Natural killer cell (primary cell): ENCODE measurements around the gene PGF. TPM values are rescaled to one million over a fixed set of nuclear protein-coding genes. Genes with fewer than 3 reads are reported as not detected.

Experiments used
- ATAC-seq, 3 donors: fragments of 150-1000 bp in 2 of 3; fragments of 200-7000 bp in 1 of 3; cut with Tn5 transposase; 1 replicate in 1 of 3; 2 replicates in 2 of 3; pipeline ENCODE4 v1.10.0; 2021; ENCODE audit warnings: mild to moderate bottlenecking in 2 of 3, moderate library complexity in 2 of 3
- DNase-seq, 2 donors: peaks; one replicate each; pipeline versions ENCODE4 v3.0.0 to v3.0.0-alpha.2; 2013 to 2021; ENCODE audit warnings: mixed read lengths in 1 of 2
- H3K27ac ChIP-seq: one replicate; pipeline ENCODE4 v1.5.1; 2013; ENCODE audit warnings: mild to moderate bottlenecking, low read length
- H3K27me3 ChIP-seq: one replicate; pipeline ENCODE4 v1.6.1; 2013; ENCODE audit warnings: low read length; ENCODE audit not compliant: control insufficient read depth, insufficient read depth
- H3K36me3 ChIP-seq: one replicate; pipeline ENCODE4 v1.6.1; 2013; ENCODE audit warnings: low read length; ENCODE audit not compliant: control insufficient read depth, insufficient read depth
- H3K4me1 ChIP-seq: one replicate; pipeline ENCODE4 v1.6.1; 2013; ENCODE audit warnings: low read length; ENCODE audit not compliant: control insufficient read depth, insufficient read depth
- H3K4me3 ChIP-seq: one replicate; pipeline ENCODE4 v1.5.1; 2013; ENCODE audit warnings: low read length
- H3K9me3 ChIP-seq: one replicate; pipeline ENCODE4 v1.6.1; 2013; ENCODE audit warnings: low read length; ENCODE audit not compliant: control insufficient read depth, insufficient read depth
- H3K27ac Mint-ChIP-seq, 2 donors: one replicate each; pipeline ENCODE4 v1.8.0; 2022; ENCODE audit warnings: mild to moderate bottlenecking in 2 of 2, mixed read lengths in 2 of 2, moderate library complexity in 1 of 2
- H3K27me3 Mint-ChIP-seq, 2 donors: one replicate each; pipeline ENCODE4 v1.8.0; 2022; ENCODE audit warnings: low read depth in 2 of 2, mixed read lengths in 2 of 2
- H3K36me3 Mint-ChIP-seq: one replicate; pipeline ENCODE4 v1.8.0; 2022; ENCODE audit warnings: mixed read lengths
- H3K4me1 Mint-ChIP-seq, 2 donors: one replicate each; pipeline ENCODE4 v1.8.0; 2022; ENCODE audit warnings: mixed read lengths in 2 of 2
- H3K4me3 Mint-ChIP-seq: one replicate; pipeline ENCODE4 v1.8.0; 2022; ENCODE audit warnings: mild to moderate bottlenecking, moderate library complexity, mixed read lengths
- H3K9me3 Mint-ChIP-seq, 2 donors: one replicate each; pipeline ENCODE4 v1.8.0; 2022; ENCODE audit warnings: mixed read lengths in 2 of 2
- CTCF ChIP-seq: fragments of 200-600 bp; IDR thresholded peaks from one replicate; pipeline ENCODE4 v1.8.0; 2022; ENCODE audit warnings: antibody characterized with exemption
- WGBS: methylation state at CpG from one replicate; pipeline ENCODE4 v1.1.7; 2013; ENCODE audit warnings: missing lambda C conversion rate; ENCODE audit not compliant: insufficient coverage; 5-methylcytosine and 5-hydroxymethylcytosine counted together
- intact Hi-C: fragments of 100-400 bp; cut with micrococcal nuclease; formaldehyde crosslinking; loops from one replicate; pipeline ENCODE4 v1.14.2; 2022
- total RNA-seq, 4 donors: library from RNA; stranded (reverse); fragments of 120-200 nt in 1 of 4; gene quantifications; one replicate each; pipeline versions ENCODE4 v1.2.3 to v1.2.4, GENCODE V29; 2013 to 2022

The PGF gene
- total RNA-seq, 3 donors from 2014 or later (not counting 1 experiment from before 2014, with no cell fraction given) = 0.33 to 0.34 TPM; not detected in 1

GRCh38 chr14:74979442-74980397 lies 24.3 kb upstream of the PGF start:
- Histone ChIP-seq H3K27ac (no peak overlapping the region), H3K4me1 (no peaks in the 10 kb centered on the region), H3K36me3 (no peaks in the 10 kb centered on the region), H3K9me3 (no peaks in the 10 kb centered on the region), H3K4me3 (no peak overlapping the region), H3K27me3 (no peaks in the 10 kb centered on the region)
- no peak for TF ChIP-seq CTCF
- Mint-ChIP-seq H3K4me3 (no peak overlapping the region), H3K9me3 (no peaks in the 10 kb centered on the region), H3K36me3 (no peaks in the 10 kb centered on the region), H3K4me1 (no peaks in the 10 kb centered on the region), H3K27ac (no peak overlapping the region), H3K27me3 (no peaks in the 10 kb centered on the region)
- no peak for DNase-seq
- 87% methylated on average over 23 of the region's 23 CpGs for WGBS
- intact Hi-C loops = no loop called here
- no peak for ATAC-seq

- H3K4me1 Mint-ChIP-seq = peaks cover 0 to 3% of the 10 kb centered on the region in 2 donors
- WGBS = 89% methylated on average over 4 of the region's 4 CpGs
- no peaks in the 10 kb centered on the region for H3K36me3 Mint-ChIP-seq
- H3K27ac Mint-ChIP-seq = no peak overlapping the region
- H3K27me3 Mint-ChIP-seq = no peaks in the 10 kb centered on the region
- Histone ChIP-seq H3K4me3 (no peak overlapping the region), H3K27me3 (no peaks in the 10 kb centered on the region), H3K4me1 (peaks cover 1% of the 10 kb centered on the region), H3K27ac (no peak overlapping the region), H3K36me3 (no peaks in the 10 kb centered on the region), H3K9me3 (no peaks in the 10 kb centered on the region)
- intact Hi-C loops = no loop called here
- DNase-seq (no peak), ATAC-seq (no peak)
- H3K9me3 Mint-ChIP-seq = no peaks in the 10 kb centered on the region
- H3K4me3 Mint-ChIP-seq = no peak overlapping the region
- no peak for TF ChIP-seq CTCF
Measured at GRCh38 chr14:74979029-74979428, 23.6 kb upstream of the PGF start.

- Mint-ChIP-seq H3K9me3 (no peaks in the 10 kb centered on the region), H3K4me3 (no peak overlapping the region), H3K4me1 (peaks cover 0 to 9% of the 10 kb centered on the region in 2 donors), H3K27me3 (no peaks in the 10 kb centered on the region), H3K27ac (peak overlapping the region in 1 of 2 donors; percentile 56), H3K36me3 (no peaks in the 10 kb centered on the region)
- Histone ChIP-seq H3K4me3 (no peak overlapping the region), H3K36me3 (no peaks in the 10 kb centered on the region), H3K27ac (no peak overlapping the region), H3K9me3 (no peaks in the 10 kb centered on the region), H3K4me1 (peaks cover 7% of the 10 kb centered on the region), H3K27me3 (no peaks in the 10 kb centered on the region)
- WGBS = 92% methylated on average over 11 of the region's 11 CpGs
- TF ChIP-seq CTCF = no peak
- no peak for ATAC-seq
- intact Hi-C loops = no loop called here
- DNase-seq = no peak
Measured at GRCh38 chr14:74978416-74978947, 23.1 kb upstream of the PGF start.
